K562 (cell line): ENCODE results near the gene GLP1R. TPM values are rescaled to one million over a fixed set of nuclear protein-coding genes. Genes with fewer than 3 reads are reported as not detected.

Experiments
- ATAC-seq: fragments of 200-7000 bp; cut with Tn5 transposase; 3 replicates; pipeline ENCODE4 v1.9.1; 2020; ENCODE audit warnings: moderate library complexity
- BruUV-seq: library from RNA; stranded (reverse); fragments of 400-500 nt; replicated peaks from 2 replicates; lab custom pipeline; 2021; lab: Mats Ljungman, UMichigan
- CTCF ChIA-PET: fragments of 300-600 bp; formaldehyde crosslinking; extraction: SDS; loops from one replicate; lab custom pipeline; 2021; ENCODE audit warnings: low intra/inter-chr PET ratio; lab: Yijun Ruan, JAX
- POLR2A ChIA-PET: fragments of 300-600, 350-650 bp; sonication (Branson Sonifier 250); formaldehyde crosslinking; extraction: SDS; loops from one replicate; lab custom pipeline; 2021; ENCODE audit warnings: antibody characterized with exemption, inconsistent platforms; lab: Yijun Ruan, JAX
- DNase-seq, 4 experiments: peaks; one replicate each; pipeline versions ENCODE4 v3.0.0 to v3.0.0-alpha.2; 2011 to 2018; ENCODE audit warnings: low spot score in 3 of 4, mixed read lengths in 3 of 4; ENCODE audit errors: extremely low read depth in 1 of 4
- FAIRE-seq: peaks from 2 replicates; lab custom pipeline; 2011; peaks lifted over from hg19 to GRCh38; lab: Jason Lieb, UNC
- H2AFZ ChIP-seq: 2 replicates; pipeline ENCODE4 v1.6.0; 2011; ENCODE audit warnings: low read depth, low read length, control low read depth, inconsistent platforms
- H3K27ac ChIP-seq: fragments of 200-600 bp; 3 replicates; pipeline ENCODE4 v1.8.0; 2011; ENCODE audit warnings: low read depth, mild to moderate bottlenecking, control low read depth, inconsistent platforms, low read length, moderate library complexity, mixed read lengths; ENCODE audit errors: extremely low read depth
- H3K27me3 ChIP-seq, 2 experiments: fragments of 300-600 bp in 1 of 2; 2 replicates in 1 of 2; 3 replicates in 1 of 2; pipeline versions ENCODE4 v1.6.0 to v1.8.0; 2011; ENCODE audit warnings: inconsistent platforms in 2 of 2, low read length in 2 of 2, mild to moderate bottlenecking in 1 of 2, mixed read lengths in 1 of 2, moderate library complexity in 1 of 2; ENCODE audit not compliant: control insufficient read depth in 2 of 2, insufficient read depth in 2 of 2
- H3K36me3 ChIP-seq: fragments of 300-600 bp; 3 replicates; pipeline ENCODE4 v1.8.0; 2011; ENCODE audit warnings: mild to moderate bottlenecking, low read length, inconsistent platforms; ENCODE audit not compliant: control insufficient read depth, insufficient read depth
- H3K4me1 ChIP-seq, 2 experiments: fragments of 200-600 bp in 1 of 2; replicated peaks in 1 of 2; 2 replicates in 1 of 2; 3 replicates in 1 of 2; pipeline versions ENCODE4 v1.5.1 to v1.8.0; 2011; ENCODE audit warnings: inconsistent platforms in 2 of 2, low read length in 2 of 2, mild to moderate bottlenecking in 1 of 2, mixed read lengths in 1 of 2, moderate library complexity in 1 of 2; ENCODE audit not compliant: control insufficient read depth in 2 of 2, insufficient read depth in 2 of 2
- H3K4me2 ChIP-seq: 2 replicates; pipeline ENCODE4 v1.6.1; 2011; ENCODE audit warnings: low read length, control low read depth, inconsistent platforms, mixed read lengths; ENCODE audit not compliant: insufficient read depth
- H3K4me3 ChIP-seq: fragments of 200-600 bp; sonication (generic), shearing (Covaris generic); 2 replicates; pipeline ENCODE4 v1.5.1; 2016; ENCODE audit warnings: control low read depth, inconsistent platforms
- H3K79me2 ChIP-seq: fragments of 200-600 bp; 3 replicates; pipeline ENCODE4 v1.8.0; 2011; ENCODE audit warnings: low read length, inconsistent platforms; ENCODE audit not compliant: control insufficient read depth, insufficient read depth
- H3K9ac ChIP-seq, 2 experiments: 2 replicates each; pipeline versions ENCODE4 v1.6.0 to v1.6.1; 2011; ENCODE audit warnings: low read depth in 2 of 2, low read length in 2 of 2, control low read depth in 1 of 2, inconsistent platforms in 1 of 2, mild to moderate bottlenecking in 1 of 2, mixed read lengths in 1 of 2; ENCODE audit not compliant: insufficient read depth in 1 of 2
- H3K9me1 ChIP-seq: one replicate; pipeline ENCODE4 v1.6.0; 2011; ENCODE audit warnings: inconsistent platforms, mild to moderate bottlenecking, low read length, moderate library complexity; ENCODE audit not compliant: control insufficient read depth, insufficient read depth
- H3K9me3 ChIP-seq: replicated peaks from 2 replicates; pipeline ENCODE4 v1.5.1; 2011; ENCODE audit warnings: low read depth, low read length, inconsistent platforms; ENCODE audit not compliant: control insufficient read depth, insufficient read depth
- H4K20me1 ChIP-seq: replicated peaks from 2 replicates; pipeline ENCODE4 v1.6.1; 2011; ENCODE audit warnings: low read length, inconsistent platforms, mixed read lengths; ENCODE audit not compliant: control insufficient read depth, insufficient read depth
- HLTF ChIP-seq: fragments of 450-650 bp; IDR thresholded peaks from 2 replicates; pipeline ENCODE4 v1.6.1; 2016
- HOXB6 ChIP-seq: fragments of 250-450 bp; sonication (Bioruptor Pico); IDR thresholded peaks from 2 replicates; pipeline ENCODE4 v1.5.1; 2022; ENCODE audit warnings: mild to moderate bottlenecking, borderline replicate concordance
- SLC30A9 ChIP-seq: fragments of 250-450 bp; sonication (Bioruptor Pico); IDR thresholded peaks from 2 replicates; pipeline ENCODE4 v1.8.0; 2022; ENCODE audit warnings: mild to moderate bottlenecking, moderate library complexity
- TAF7 ChIP-seq: fragments of 450-650 bp; IDR thresholded peaks from 2 replicates; pipeline ENCODE4 v1.6.1; 2016; ENCODE audit warnings: missing genetic modification characterization, missing compliant biosample characterization
- ZNF274 ChIP-seq: IDR thresholded peaks from 2 replicates; pipeline ENCODE4 v1.6.1; 2011; ENCODE audit warnings: low read depth, mild to moderate bottlenecking, low read length, moderate library complexity, borderline replicate concordance
- ZNF707 ChIP-seq: fragments of 250-450 bp; sonication (Bioruptor Pico); conservative IDR thresholded peaks from 2 replicates; pipeline ENCODE4 v1.8.0; 2022; ENCODE audit warnings: inconsistent platforms, mild to moderate bottlenecking, moderate library complexity
- WGBS: fragments of 100-300 bp; shearing (Covaris generic); methylation state at CpG from one replicate; pipeline ENCODE4 v1.1.6; 2016; ENCODE audit warnings: low coverage, mixed read lengths; ENCODE audit not compliant: insufficient coverage; ENCODE audit errors: missing lambda C conversion rate; 5-methylcytosine and 5-hydroxymethylcytosine counted together
- in situ Hi-C: fragments of 300-500 bp; cut with MboI; formaldehyde crosslinking; loops from 4 replicates; pipeline ENCODE4 v1.15.0; 2018; ENCODE audit warnings: inconsistent platforms, mixed read lengths
- intact Hi-C: fragments of 100-400 bp; cut with micrococcal nuclease; formaldehyde crosslinking; loops from 2 replicates; pipeline ENCODE4 v1.14.2; 2022
- polyA plus RNA-seq, 8 experiments: library from polyadenylated mRNA; depleted of rRNA in 4 of 8; stranded (reverse) in 5 of 8; unstranded in 3 of 8; fragments of >200 nt; fragmentation: Nextera tagmentation in 2 of 8; fragmentation: Illumina TruSeq in 1 of 8; extraction: Ambion mirVana in 2 of 8; extraction: Trizol in 1 of 8; gene quantifications; 2 replicates each; pipeline versions ENCODE4 v1.2.1 to v1.2.3, GENCODE V29; 2011 to 2014; ENCODE audit warnings: inconsistent platforms in 1 of 8, missing spikeins in 1 of 8
- total RNA-seq, 7 experiments: library from RNA; depleted of rRNA in 6 of 7; stranded (reverse); fragments of >200 nt in 6 of 7; fragmentation: Illumina TruSeq in 2 of 7; extraction: Trizol in 2 of 7; gene quantifications; 2 replicates each; pipeline versions ENCODE4 v1.2.1 to v1.2.3, GENCODE V29; 2011 to 2021; ENCODE audit warnings: low replicate concordance in 1 of 7
- TF ChIP-seq, protein P1 (sequence below): fragments of 250-450 bp; sonication (Bioruptor Pico); IDR thresholded peaks from 2 replicates; pipeline ENCODE4 v1.4.0; 2020; ENCODE audit warnings: mild to moderate bottlenecking, moderate library complexity, borderline replicate concordance
- TF ChIP-seq, protein P2 (sequence below): fragments of 250-450 bp; sonication (Bioruptor Pico); IDR thresholded peaks from 2 replicates; pipeline ENCODE4 v1.5.0; 2022; ENCODE audit warnings: mild to moderate bottlenecking
- TF ChIP-seq, protein P3 (sequence below): fragments of 250-450 bp; sonication (Bioruptor Pico); IDR thresholded peaks from 2 replicates; pipeline ENCODE4 v1.5.0; 2021; ENCODE audit warnings: mild to moderate bottlenecking, moderate library complexity

Gene GLP1R
- total and polyA plus RNA-seq, 9 of the 15 experiments (the other 6 are each of a cell fraction or from before 2014, with no cell fraction given): not detected

DNA sequence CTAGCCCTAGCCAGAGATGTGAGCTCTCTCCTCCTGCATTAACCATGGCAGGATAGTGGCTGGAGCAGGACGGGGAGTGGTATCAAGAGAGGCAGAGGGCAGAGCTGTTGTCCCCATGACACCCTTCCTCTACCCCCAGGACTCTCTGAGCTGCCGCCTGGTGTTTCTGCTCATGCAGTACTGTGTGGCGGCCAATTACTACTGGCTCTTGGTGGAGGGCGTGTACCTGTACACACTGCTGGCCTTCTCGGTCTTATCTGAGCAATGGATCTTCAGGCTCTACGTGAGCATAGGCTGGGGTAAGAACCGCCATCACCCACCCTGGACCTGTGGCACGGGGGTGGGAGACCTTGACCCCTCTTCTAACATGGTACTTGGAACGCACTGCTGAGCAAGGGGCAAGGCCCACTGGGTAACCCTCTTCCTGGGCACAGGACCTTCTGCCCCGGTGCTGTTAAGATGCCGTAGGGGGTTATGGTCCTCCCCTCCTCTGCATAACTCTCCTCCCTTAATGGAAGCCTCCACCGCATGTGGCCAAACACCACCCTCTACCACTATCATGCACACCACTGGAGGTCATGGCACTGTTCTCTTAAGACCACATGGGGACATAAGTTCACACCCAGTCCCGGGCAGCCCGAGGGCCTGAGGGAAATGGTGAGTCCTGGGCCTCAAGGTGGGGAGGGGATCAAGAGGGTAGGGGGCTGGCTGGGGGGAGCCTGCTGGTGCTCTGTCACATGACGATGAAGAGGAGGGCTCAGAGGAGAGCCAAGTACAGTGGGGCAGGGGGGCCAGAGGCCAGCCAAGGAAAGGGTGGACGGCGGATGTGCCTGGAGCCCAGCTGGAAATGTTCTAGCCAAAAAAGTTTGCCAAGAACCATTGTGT lies 25.1 kb downstream of the GLP1R start:
- no peaks in the 10 kb centered on the region for H3K9me3 ChIP-seq
- in situ Hi-C loops: no loop called here
- H3K27ac ChIP-seq: no peak overlapping the region
- H3K79me2 ChIP-seq: no peaks in the 10 kb centered on the region
- ChIA-PET CTCF (no interaction called here), POLR2A (no interaction called here)
- FAIRE-seq (no peak), DNase-seq (no peak), ATAC-seq (peak; percentile 64)
- no peak overlapping the region for H3K9ac ChIP-seq
- H3K27me3 ChIP-seq: peaks cover 26 to 63% of the 10 kb centered on the region in 2 experiments; a peak in 4 of 5 replicates
- intact Hi-C loops: no loop called here
- H3K4me3 ChIP-seq: no peak overlapping the region
- H3K4me2 ChIP-seq: no peak overlapping the region
- no peak overlapping the region for H2AFZ ChIP-seq
- WGBS: 3% methylated on average over 17 of the region's 17 CpGs
- no TSS peak for BruUV-seq
- no peaks in the 10 kb centered on the region for H3K4me1 ChIP-seq
- H3K36me3 ChIP-seq: no peaks in the 10 kb centered on the region
- no peaks in the 10 kb centered on the region for H3K9me1 ChIP-seq
- no peaks in the 10 kb centered on the region; the same call in 1 of the 2 replicates for H4K20me1 ChIP-seq
- TF ChIP-seq ZNF707 (CRISPR knock-in tag) (no peak), ZNF274 (no peak), TAF7 (no peak), SLC30A9 (CRISPR knock-in tag) (no peak), HLTF (no peak), HOXB6 (CRISPR knock-in tag) (no peak)
- TF ChIP-seq, protein P1, sequence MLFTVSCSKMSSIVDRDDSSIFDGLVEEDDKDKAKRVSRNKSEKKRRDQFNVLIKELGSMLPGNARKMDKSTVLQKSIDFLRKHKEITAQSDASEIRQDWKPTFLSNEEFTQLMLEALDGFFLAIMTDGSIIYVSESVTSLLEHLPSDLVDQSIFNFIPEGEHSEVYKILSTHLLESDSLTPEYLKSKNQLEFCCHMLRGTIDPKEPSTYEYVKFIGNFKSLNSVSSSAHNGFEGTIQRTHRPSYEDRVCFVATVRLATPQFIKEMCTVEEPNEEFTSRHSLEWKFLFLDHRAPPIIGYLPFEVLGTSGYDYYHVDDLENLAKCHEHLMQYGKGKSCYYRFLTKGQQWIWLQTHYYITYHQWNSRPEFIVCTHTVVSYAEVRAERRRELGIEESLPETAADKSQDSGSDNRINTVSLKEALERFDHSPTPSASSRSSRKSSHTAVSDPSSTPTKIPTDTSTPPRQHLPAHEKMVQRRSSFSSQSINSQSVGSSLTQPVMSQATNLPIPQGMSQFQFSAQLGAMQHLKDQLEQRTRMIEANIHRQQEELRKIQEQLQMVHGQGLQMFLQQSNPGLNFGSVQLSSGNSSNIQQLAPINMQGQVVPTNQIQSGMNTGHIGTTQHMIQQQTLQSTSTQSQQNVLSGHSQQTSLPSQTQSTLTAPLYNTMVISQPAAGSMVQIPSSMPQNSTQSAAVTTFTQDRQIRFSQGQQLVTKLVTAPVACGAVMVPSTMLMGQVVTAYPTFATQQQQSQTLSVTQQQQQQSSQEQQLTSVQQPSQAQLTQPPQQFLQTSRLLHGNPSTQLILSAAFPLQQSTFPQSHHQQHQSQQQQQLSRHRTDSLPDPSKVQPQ (CRISPR knock-in tag): no peak
- TF ChIP-seq, protein P2, sequence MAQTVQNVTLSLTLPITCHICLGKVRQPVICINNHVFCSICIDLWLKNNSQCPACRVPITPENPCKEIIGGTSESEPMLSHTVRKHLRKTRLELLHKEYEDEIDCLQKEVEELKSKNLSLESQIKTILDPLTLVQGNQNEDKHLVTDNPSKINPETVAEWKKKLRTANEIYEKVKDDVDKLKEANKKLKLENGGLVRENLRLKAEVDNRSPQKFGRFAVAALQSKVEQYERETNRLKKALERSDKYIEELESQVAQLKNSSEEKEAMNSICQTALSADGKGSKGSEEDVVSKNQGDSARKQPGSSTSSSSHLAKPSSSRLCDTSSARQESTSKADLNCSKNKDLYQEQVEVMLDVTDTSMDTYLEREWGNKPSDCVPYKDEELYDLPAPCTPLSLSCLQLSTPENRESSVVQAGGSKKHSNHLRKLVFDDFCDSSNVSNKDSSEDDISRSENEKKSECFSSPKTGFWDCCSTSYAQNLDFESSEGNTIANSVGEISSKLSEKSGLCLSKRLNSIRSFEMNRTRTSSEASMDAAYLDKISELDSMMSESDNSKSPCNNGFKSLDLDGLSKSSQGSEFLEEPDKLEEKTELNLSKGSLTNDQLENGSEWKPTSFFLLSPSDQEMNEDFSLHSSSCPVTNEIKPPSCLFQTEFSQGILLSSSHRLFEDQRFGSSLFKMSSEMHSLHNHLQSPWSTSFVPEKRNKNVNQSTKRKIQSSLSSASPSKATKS: no peak
- TF ChIP-seq, protein P3, sequence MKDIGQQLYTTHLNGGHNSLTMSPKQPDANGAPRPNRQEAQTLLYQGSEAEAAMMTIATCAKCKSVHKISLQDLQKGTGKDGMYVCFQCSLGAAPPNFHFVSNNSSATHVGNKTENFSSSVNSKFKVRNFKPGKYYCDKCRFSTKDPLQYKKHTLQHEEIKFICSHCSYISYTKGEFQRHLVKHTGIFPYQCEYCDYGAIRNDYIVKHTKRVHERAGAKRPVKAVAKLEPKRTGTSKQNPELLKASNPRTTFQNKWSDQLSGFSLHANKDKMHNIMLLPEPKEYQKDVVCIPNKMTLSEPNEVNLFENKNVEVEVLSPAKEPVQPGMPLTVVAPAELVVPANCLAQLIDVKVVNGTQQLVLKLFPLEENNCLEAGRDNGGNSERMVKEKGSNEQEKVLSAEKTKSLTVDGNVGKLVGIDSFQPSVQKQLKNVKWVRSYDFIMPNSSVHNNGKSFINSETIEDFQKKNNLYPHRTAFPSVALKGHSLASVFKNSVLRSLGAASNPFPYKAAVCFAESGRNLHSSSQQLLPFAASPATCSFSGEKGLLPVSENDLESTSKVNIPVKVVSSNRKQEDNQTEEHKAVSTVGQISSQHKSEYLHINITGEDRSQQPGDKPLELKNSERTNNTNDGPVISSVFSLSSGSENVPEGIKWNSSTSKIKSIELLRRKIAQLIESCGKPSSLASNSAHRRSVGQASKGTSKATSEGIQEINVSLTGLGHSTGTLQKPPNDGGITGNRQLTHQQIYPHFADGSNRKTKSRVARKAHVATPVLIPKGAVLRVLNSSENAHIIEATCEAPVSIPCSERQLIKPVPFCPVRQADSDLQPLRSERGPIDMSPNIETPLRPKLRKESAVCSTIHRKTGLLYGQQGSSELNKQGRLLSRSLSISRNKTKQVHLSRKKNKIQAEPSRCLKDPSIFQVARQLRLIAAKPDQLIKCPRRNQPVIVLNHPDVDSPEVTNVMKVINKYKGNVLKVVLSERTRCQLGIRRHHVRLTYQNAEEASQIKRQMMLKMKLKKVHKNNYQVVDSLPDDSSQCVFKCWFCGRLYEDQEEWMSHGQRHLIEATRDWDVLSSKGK: no peak
